Measurements from ENCODE around the gene ACOT9.

ACOT9 gene, protein sequence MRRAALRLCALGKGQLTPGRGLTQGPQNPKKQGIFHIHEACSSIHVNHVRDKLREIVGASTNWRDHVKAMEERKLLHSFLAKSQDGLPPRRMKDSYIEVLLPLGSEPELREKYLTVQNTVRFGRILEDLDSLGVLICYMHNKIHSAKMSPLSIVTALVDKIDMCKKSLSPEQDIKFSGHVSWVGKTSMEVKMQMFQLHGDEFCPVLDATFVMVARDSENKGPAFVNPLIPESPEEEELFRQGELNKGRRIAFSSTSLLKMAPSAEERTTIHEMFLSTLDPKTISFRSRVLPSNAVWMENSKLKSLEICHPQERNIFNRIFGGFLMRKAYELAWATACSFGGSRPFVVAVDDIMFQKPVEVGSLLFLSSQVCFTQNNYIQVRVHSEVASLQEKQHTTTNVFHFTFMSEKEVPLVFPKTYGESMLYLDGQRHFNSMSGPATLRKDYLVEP

GRCh38 chrX:23742697-23743622, at the start of gene ACOT9:
Gene ACOT9 (minus strand): TSS chrX:23743276. CDS start chrX:23743144, 132 bp downstream.
- Histone ChIP-seq H3K9ac (ENCODE audit: low read length) (peak within 1 kb of the TSS; percentile 73), H3K27me3 (ENCODE audit: low read length) (no peaks in the 10 kb centered on the region), H3K4me3 (ENCODE audit: insufficient read depth, low read length, poor library complexity, severe bottlenecking) (peak within 1 kb of the TSS; percentile 73), H3K4me2 (ENCODE audit: low read depth, low read length, poor library complexity, severe bottlenecking) (peak within 1 kb of the TSS; percentile 92), H3K79me2 (ENCODE audit: insufficient read depth, low read length) (peaks cover 16% of the 10 kb centered on the region; the same call in 1 of the 2 replicates), H3K9me3 (ENCODE audit: insufficient read depth, low read length) (no peaks in the 10 kb centered on the region), H4K20me1 (ENCODE audit: low read depth, low read length) (no peaks in the 10 kb centered on the region), H3F3A (ENCODE audit: insufficient read depth) (0 out of 2 replicates have a peak, but pooled peaks cover 4% of the 10 kb centered on the region), H3K27ac (ENCODE audit: low read depth, low read length) (peak within 1 kb of the TSS; percentile 50), H3K36me3 (ENCODE audit: low read length) (no peaks in the 10 kb centered on the region), H3K9me2 (replicated peaks; ENCODE audit: insufficient read depth, low read length) (no peaks in the 10 kb centered on the region), H2AFZ (ENCODE audit: low read depth, low read length, severe bottlenecking) (peak within 1 kb of the TSS; percentile 85)
- no peak for TF ChIP-seq EZH2phosphoT487 (conservative IDR thresholded peaks at IDR 0.05; ENCODE audit: low read length)
- TF ChIP-seq, protein P1, sequence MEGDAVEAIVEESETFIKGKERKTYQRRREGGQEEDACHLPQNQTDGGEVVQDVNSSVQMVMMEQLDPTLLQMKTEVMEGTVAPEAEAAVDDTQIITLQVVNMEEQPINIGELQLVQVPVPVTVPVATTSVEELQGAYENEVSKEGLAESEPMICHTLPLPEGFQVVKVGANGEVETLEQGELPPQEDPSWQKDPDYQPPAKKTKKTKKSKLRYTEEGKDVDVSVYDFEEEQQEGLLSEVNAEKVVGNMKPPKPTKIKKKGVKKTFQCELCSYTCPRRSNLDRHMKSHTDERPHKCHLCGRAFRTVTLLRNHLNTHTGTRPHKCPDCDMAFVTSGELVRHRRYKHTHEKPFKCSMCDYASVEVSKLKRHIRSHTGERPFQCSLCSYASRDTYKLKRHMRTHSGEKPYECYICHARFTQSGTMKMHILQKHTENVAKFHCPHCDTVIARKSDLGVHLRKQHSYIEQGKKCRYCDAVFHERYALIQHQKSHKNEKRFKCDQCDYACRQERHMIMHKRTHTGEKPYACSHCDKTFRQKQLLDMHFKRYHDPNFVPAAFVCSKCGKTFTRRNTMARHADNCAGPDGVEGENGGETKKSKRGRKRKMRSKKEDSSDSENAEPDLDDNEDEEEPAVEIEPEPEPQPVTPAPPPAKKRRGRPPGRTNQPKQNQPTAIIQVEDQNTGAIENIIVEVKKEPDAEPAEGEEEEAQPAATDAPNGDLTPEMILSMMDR (IDR thresholded peaks at IDR 0.05; ENCODE audit: insufficient read depth, low read length, poor library complexity, severe bottlenecking), result no peak

DNA sequence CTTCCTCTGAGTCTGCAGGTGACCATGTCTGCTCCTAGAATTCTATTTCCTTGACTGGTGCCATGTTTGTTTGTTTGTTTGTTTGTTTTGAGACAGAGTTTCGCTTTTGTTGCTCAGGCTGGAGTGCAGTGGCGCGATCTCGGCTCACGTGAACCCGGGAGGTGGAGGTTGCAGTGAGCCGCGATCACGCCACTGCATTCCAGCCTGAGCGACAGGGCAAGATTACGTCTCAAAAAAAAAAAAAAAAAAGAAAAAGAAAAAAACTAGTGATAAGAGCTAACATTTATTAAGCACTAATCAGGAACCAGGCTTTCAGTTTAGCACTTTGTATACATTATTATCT, 47.0 kb upstream of the ACOT9 start:
- H3K9ac ChIP-seq (ENCODE audit: low read length), result no peak overlapping the region
- H3F3A ChIP-seq (ENCODE audit: insufficient read depth), result no peaks in the 10 kb centered on the region
- H3K9me2 ChIP-seq (replicated peaks; ENCODE audit: insufficient read depth, low read length), result no peaks in the 10 kb centered on the region
- peaks cover 2% of the 10 kb centered on the region; the same call in 1 of the 2 replicates for H3K36me3 ChIP-seq (ENCODE audit: low read length)
- H3K79me2 ChIP-seq (ENCODE audit: insufficient read depth, low read length), result no peaks in the 10 kb centered on the region
- TF ChIP-seq, protein P1 (IDR thresholded peaks at IDR 0.05; ENCODE audit: insufficient read depth, low read length, poor library complexity, severe bottlenecking), result no peak
- TF ChIP-seq EZH2phosphoT487 (conservative IDR thresholded peaks at IDR 0.05; ENCODE audit: low read length), result no peak
- H3K4me3 ChIP-seq (ENCODE audit: insufficient read depth, low read length, poor library complexity, severe bottlenecking), result no peak overlapping the region
- no peaks in the 10 kb centered on the region for H4K20me1 ChIP-seq (ENCODE audit: low read depth, low read length)
- H3K27me3 ChIP-seq (ENCODE audit: low read length), result no peaks in the 10 kb centered on the region
- H3K4me2 ChIP-seq (ENCODE audit: low read depth, low read length, poor library complexity, severe bottlenecking), result no peak overlapping the region
- no peaks in the 10 kb centered on the region for H3K9me3 ChIP-seq (ENCODE audit: insufficient read depth, low read length)
- H3K27ac ChIP-seq (ENCODE audit: low read depth, low read length), result no peak overlapping the region
- no peak overlapping the region for H2AFZ ChIP-seq (ENCODE audit: low read depth, low read length, severe bottlenecking)

GRCh38 chrX:23789386-23790154, 46.5 kb upstream of the ACOT9 start:
- TF ChIP-seq, protein P1 (IDR thresholded peaks at IDR 0.05; ENCODE audit: insufficient read depth, low read length, poor library complexity, severe bottlenecking), result no peak
- no peak for TF ChIP-seq EZH2phosphoT487 (conservative IDR thresholded peaks at IDR 0.05; ENCODE audit: low read length)
- H2AFZ ChIP-seq (ENCODE audit: low read depth, low read length, severe bottlenecking), result no peak overlapping the region
- H3K27ac ChIP-seq (ENCODE audit: low read depth, low read length), result no peak overlapping the region
- peaks cover 8% of the 10 kb centered on the region for H3K36me3 ChIP-seq (ENCODE audit: low read length)
- H3K27me3 ChIP-seq (ENCODE audit: low read length), result no peaks in the 10 kb centered on the region
- no peaks in the 10 kb centered on the region for H3K9me3 ChIP-seq (ENCODE audit: insufficient read depth, low read length)
- no peaks in the 10 kb centered on the region for H3K9me2 ChIP-seq (replicated peaks; ENCODE audit: insufficient read depth, low read length)
- no peak overlapping the region for H3K9ac ChIP-seq (ENCODE audit: low read length)
- no peaks in the 10 kb centered on the region for H4K20me1 ChIP-seq (ENCODE audit: low read depth, low read length)
- H3F3A ChIP-seq (ENCODE audit: insufficient read depth), result no peaks in the 10 kb centered on the region
- no peaks in the 10 kb centered on the region for H3K79me2 ChIP-seq (ENCODE audit: insufficient read depth, low read length)
- H3K4me2 ChIP-seq (ENCODE audit: low read depth, low read length, poor library complexity, severe bottlenecking), result no peak overlapping the region
- no peak overlapping the region for H3K4me3 ChIP-seq (ENCODE audit: insufficient read depth, low read length, poor library complexity, severe bottlenecking)
